Endothelial cell of umbilical vein (primary cell): ENCODE data around the gene FBLIM1. TPM values are rescaled to one million over a fixed set of nuclear protein-coding genes. Genes with fewer than 3 reads are reported as not detected.

Experiments
- BruUV-seq: library from RNA; stranded (reverse); fragments of 400-500 nt; replicated peaks from 2 replicates; lab custom pipeline; 2021; lab: Mats Ljungman, UMichigan
- CTCF ChIA-PET: fragments of 300-600, 350-600 bp; sonication (Branson Sonifier 250); formaldehyde crosslinking; loops from one replicate; lab custom pipeline; 2021; ENCODE audit warnings: antibody characterized with exemption, inconsistent platforms; lab: Charles Lee
- POLR2A ChIA-PET: fragments of 300-600, 350-600 bp; sonication (Branson Sonifier 250); formaldehyde crosslinking; loops from one replicate; lab custom pipeline; 2021; ENCODE audit warnings: antibody characterized with exemption, inconsistent platforms; lab: Charles Lee
- DNase-seq: peaks from one replicate; pipeline ENCODE4 v3.0.0-alpha.2; 2011; ENCODE audit warnings: low read depth, low spot score
- FAIRE-seq: peaks from 2 replicates; lab custom pipeline; 2011; peaks lifted over from hg19 to GRCh38; lab: Jason Lieb, UNC
- H2AFZ ChIP-seq: 2 replicates; pipeline ENCODE4 v1.6.0; 2012; ENCODE audit warnings: low read depth, low read length, control low read depth, inconsistent platforms
- H3K27ac ChIP-seq: 2 replicates; pipeline ENCODE4 v1.5.1; 2011; ENCODE audit warnings: low read depth, mild to moderate bottlenecking, control low read depth, low read length, moderate library complexity; ENCODE audit not compliant: insufficient read depth
- H3K27me3 ChIP-seq, 2 experiments: 2 replicates each; pipeline versions ENCODE4 v1.6.0 to v1.6.1; 2011; ENCODE audit warnings: low read length in 2 of 2, mixed read lengths in 1 of 2; ENCODE audit not compliant: control insufficient read depth in 2 of 2, insufficient read depth in 2 of 2
- H3K36me3 ChIP-seq, 2 experiments: 2 replicates in 1 of 2; 3 replicates in 1 of 2; pipeline ENCODE4 v1.5.1; 2011; ENCODE audit warnings: low read length in 2 of 2, mild to moderate bottlenecking in 1 of 2, moderate library complexity in 1 of 2; ENCODE audit not compliant: control insufficient read depth in 2 of 2, insufficient read depth in 2 of 2; ENCODE audit errors: extremely low read depth in 1 of 2
- H3K4me1 ChIP-seq: 3 replicates; pipeline ENCODE4 v1.5.1; 2011; ENCODE audit warnings: mild to moderate bottlenecking, low read length; ENCODE audit not compliant: control insufficient read depth, insufficient read depth; ENCODE audit errors: extremely low read depth
- H3K4me2 ChIP-seq: 2 replicates; pipeline ENCODE4 v1.6.1; 2011; ENCODE audit warnings: low read length, control low read depth, mixed read lengths; ENCODE audit not compliant: insufficient read depth
- H3K4me3 ChIP-seq, 3 experiments: fragments of 200-600 bp in 1 of 3; sonication (generic), shearing (Covaris generic) in 1 of 3; replicated peaks in 1 of 3; 2 replicates each; pipeline ENCODE4 v1.5.1; 2011 to 2016; ENCODE audit warnings: control low read depth in 3 of 3, low read length in 3 of 3, mild to moderate bottlenecking in 2 of 3, inconsistent platforms in 1 of 3, low read depth in 1 of 3, moderate library complexity in 1 of 3; ENCODE audit not compliant: insufficient read depth in 1 of 3
- H3K79me2 ChIP-seq: 2 replicates; pipeline ENCODE4 v1.6.0; 2012; ENCODE audit warnings: low read length, inconsistent platforms; ENCODE audit not compliant: control insufficient read depth, insufficient read depth
- H3K9ac ChIP-seq: replicated peaks from 2 replicates; pipeline ENCODE3; 2011; ENCODE audit warnings: low read length, control low read depth; ENCODE audit not compliant: insufficient read depth; ENCODE audit errors: extremely low read depth
- H3K9me1 ChIP-seq: replicated peaks from 3 replicates; pipeline ENCODE4 v1.6.0; 2011; ENCODE audit warnings: mild to moderate bottlenecking, low read length; ENCODE audit not compliant: control insufficient read depth, insufficient read depth; ENCODE audit errors: extremely low read depth
- H3K9me3 ChIP-seq: replicated peaks from 2 replicates; pipeline ENCODE4 v1.5.1; 2012; ENCODE audit warnings: low read length, inconsistent platforms; ENCODE audit not compliant: control insufficient read depth, insufficient read depth
- H4K20me1 ChIP-seq: replicated peaks from 2 replicates; pipeline ENCODE3; 2011; ENCODE audit warnings: mild to moderate bottlenecking, low read length; ENCODE audit not compliant: control insufficient read depth, insufficient read depth; ENCODE audit errors: extremely low read depth
- EZH2 ChIP-seq: IDR thresholded peaks from 2 replicates; pipeline ENCODE4 v1.6.1; 2012; ENCODE audit warnings: borderline replicate concordance, low read depth, mild to moderate bottlenecking, moderate library complexity, low read length, inconsistent platforms; ENCODE audit not compliant: severe bottlenecking
- FOS ChIP-seq: IDR thresholded peaks from 2 replicates; pipeline ENCODE4 v1.6.1; 2011; ENCODE audit warnings: mild to moderate bottlenecking, low read length, moderate library complexity, borderline replicate concordance; ENCODE audit not compliant: insufficient read depth
- GATA2 ChIP-seq: IDR thresholded peaks from 2 replicates; pipeline ENCODE4 v1.7.0; 2011; ENCODE audit warnings: low read depth, mild to moderate bottlenecking, moderate library complexity, mixed read lengths, low read length; ENCODE audit not compliant: insufficient read length, insufficient read depth
- JUN ChIP-seq: IDR thresholded peaks from 2 replicates; pipeline ENCODE4 v1.6.1; 2011; ENCODE audit warnings: borderline replicate concordance, low read depth; ENCODE audit not compliant: insufficient read length, insufficient read depth
- MYC ChIP-seq: IDR thresholded peaks from one replicate; pipeline ENCODE4 v1.6.1; 2011; ENCODE audit warnings: mild to moderate bottlenecking, low read depth, low read length
- POLR2A ChIP-seq: IDR thresholded peaks from 2 replicates; pipeline ENCODE4 v1.6.1; 2012; ENCODE audit warnings: low read depth, mild to moderate bottlenecking, control low read depth, low read length
- POLR2AphosphoS5 ChIP-seq: IDR thresholded peaks from 2 replicates; pipeline ENCODE4 v1.6.1; 2012; ENCODE audit warnings: low read depth, mild to moderate bottlenecking, control low read depth, low read length, moderate library complexity; ENCODE audit not compliant: insufficient read depth
- dilution Hi-C: fragments of 300-500 bp; cut with MboI; formaldehyde crosslinking; loops from one replicate; pipeline ENCODE4 v1.15.0; 2019; ENCODE audit warnings: low sequenced_read_pairs; ENCODE audit not compliant: extremely low pct_ligation_motif_present
- intact Hi-C: fragments of 100-400 bp; cut with micrococcal nuclease; formaldehyde crosslinking; loops from one replicate; pipeline ENCODE4 v1.10.0; 2022
- polyA plus RNA-seq, 4 experiments: library from polyadenylated mRNA; depleted of rRNA in 3 of 4; stranded (reverse) in 3 of 4; unstranded in 1 of 4; fragments of >200 nt; gene quantifications; 2 replicates each; pipeline versions ENCODE4 v1.2.1 to v1.2.3, GENCODE V29; 2011 to 2012; ENCODE audit warnings: missing spikeins in 1 of 4
- total RNA-seq: library from RNA; stranded (reverse); gene quantifications from 2 replicates; pipeline ENCODE4 v1.2.3, GENCODE V29; 2021
- TF ChIP-seq, protein P1 (sequence below): IDR thresholded peaks from 2 replicates; pipeline ENCODE4 v1.6.1; 2011; ENCODE audit not compliant: insufficient read depth, insufficient read length
- TF ChIP-seq, protein P2 (sequence below), 2 donors: IDR thresholded peaks; 1 replicate in 1 of 2; 2 replicates in 1 of 2; pipeline ENCODE4 v1.5.1; 2011; ENCODE audit warnings: low read length in 2 of 2, mild to moderate bottlenecking in 2 of 2, moderate library complexity in 2 of 2, control low read depth in 1 of 2, inconsistent platforms in 1 of 2, low read depth in 1 of 2; ENCODE audit not compliant: insufficient read depth in 1 of 2; ENCODE audit errors: extremely low read depth in 1 of 2

FBLIM1 gene
- total and polyA plus RNA-seq, 2 donors (not counting 3 experiments of a cell fraction or from before 2014, with no cell fraction given) = 363 to 414 TPM

DNA sequence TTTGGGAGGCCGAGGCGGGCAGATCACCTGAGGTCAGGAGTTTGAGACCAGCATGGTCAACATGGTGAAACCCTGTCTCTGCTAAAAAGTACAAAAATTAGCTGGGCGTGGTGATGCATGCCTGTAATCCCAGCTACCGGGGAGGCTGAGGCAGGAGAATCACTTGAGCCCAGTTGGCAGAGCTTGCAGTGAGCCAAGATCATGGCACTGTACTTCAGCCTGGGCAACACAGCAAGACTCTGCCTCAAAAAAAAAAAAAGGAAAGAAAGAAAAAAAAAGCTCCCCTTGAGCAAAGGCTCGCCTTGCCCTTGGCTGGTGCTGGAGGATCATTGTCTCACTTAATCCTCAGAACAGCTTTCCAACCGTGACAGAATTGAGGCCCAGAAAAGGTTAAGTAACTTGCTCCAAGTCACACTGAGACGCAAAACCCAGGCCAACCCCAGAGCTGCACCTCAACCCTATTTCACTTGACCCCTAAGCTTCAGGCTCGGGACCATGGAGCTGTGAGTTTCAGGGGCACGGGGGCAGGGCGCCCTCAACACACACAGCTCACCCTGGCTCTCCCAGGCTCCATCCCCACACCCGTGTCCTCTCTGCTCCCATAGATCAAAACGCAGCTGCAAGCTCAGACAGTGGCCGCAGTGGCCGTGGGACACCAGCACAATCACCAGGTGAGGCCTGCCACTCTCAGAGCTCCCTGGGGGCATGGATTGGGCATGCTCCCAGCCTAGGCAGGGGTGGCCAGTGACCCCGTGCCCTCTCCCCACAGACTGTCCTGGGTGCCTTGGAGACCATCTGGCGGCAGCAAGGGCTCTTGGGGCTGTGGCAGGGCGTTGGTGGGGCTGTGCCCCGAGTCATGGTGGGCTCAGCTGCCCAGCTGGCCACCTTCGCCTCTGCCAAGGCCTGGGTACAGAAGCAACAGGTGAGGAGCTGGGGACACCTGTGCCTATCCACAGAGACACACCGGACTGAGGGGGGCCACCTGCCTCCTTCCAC lies 21.0 kb upstream of the FBLIM1 start:
- no peak for FAIRE-seq

More for the DNA sequence above, 21.0 kb upstream of the FBLIM1 start:
- Histone ChIP-seq H3K4me3 (no peak overlapping the region), H3K9ac (no peak overlapping the region), H3K36me3 (peaks cover 0 to 18% of the 10 kb centered on the region in 2 experiments), H3K27ac (no peak overlapping the region), H4K20me1 (no peaks in the 10 kb centered on the region), H3K27me3 (no peaks in the 10 kb centered on the region), H3K9me3 (no peaks in the 10 kb centered on the region), H3K79me2 (no peaks in the 10 kb centered on the region), H3K4me1 (no peaks in the 10 kb centered on the region), H2AFZ (no peak overlapping the region), H3K9me1 (no peaks in the 10 kb centered on the region), H3K4me2 (no peak overlapping the region)
- CTCF ChIA-PET = interaction anchor here (0.9 to 4.2 kb wide), 5 partner anchors 16 to 46 kb away, joined by 3 to 31 read pairs (median 3); partner anchors contain the start of gene FBLIM1
- dilution Hi-C loops = no loop called here
- TF ChIP-seq POLR2A (no peak), FOS (no peak), GATA2 (no peak), MYC (no peak), EZH2 (no peak), POLR2AphosphoS5 (no peak), JUN (no peak)
- TF ChIP-seq, protein P1, sequence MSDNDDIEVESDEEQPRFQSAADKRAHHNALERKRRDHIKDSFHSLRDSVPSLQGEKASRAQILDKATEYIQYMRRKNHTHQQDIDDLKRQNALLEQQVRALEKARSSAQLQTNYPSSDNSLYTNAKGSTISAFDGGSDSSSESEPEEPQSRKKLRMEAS = no peak
- TF ChIP-seq, protein P2, sequence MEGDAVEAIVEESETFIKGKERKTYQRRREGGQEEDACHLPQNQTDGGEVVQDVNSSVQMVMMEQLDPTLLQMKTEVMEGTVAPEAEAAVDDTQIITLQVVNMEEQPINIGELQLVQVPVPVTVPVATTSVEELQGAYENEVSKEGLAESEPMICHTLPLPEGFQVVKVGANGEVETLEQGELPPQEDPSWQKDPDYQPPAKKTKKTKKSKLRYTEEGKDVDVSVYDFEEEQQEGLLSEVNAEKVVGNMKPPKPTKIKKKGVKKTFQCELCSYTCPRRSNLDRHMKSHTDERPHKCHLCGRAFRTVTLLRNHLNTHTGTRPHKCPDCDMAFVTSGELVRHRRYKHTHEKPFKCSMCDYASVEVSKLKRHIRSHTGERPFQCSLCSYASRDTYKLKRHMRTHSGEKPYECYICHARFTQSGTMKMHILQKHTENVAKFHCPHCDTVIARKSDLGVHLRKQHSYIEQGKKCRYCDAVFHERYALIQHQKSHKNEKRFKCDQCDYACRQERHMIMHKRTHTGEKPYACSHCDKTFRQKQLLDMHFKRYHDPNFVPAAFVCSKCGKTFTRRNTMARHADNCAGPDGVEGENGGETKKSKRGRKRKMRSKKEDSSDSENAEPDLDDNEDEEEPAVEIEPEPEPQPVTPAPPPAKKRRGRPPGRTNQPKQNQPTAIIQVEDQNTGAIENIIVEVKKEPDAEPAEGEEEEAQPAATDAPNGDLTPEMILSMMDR (IDR thresholded peaks at IDR 0.05; ENCODE audit: extremely low read depth in 1 of 2, insufficient read depth in 1 of 2, low read depth in 1 of 2, low read length in 2 of 2) = no peak
- intact Hi-C loops = no loop called here
- POLR2A ChIA-PET = interaction anchor here (0.6 to 1.2 kb wide), 2 partner anchors 8 to 23 kb away, joined by 4 to 8 read pairs; no protein-coding TSS in a partner anchor
- no peak for DNase-seq
- BruUV-seq = no TSS peak
